Glomerular endothelial cell (primary cell): ENCODE measurements around the gene SYT17. TPM values are rescaled to one million over a fixed set of nuclear protein-coding genes. Genes with fewer than 3 reads are reported as not detected.

Source experiments
- DNase-seq: peaks from one replicate; pipeline ENCODE4 v3.0.0-alpha.2; 2011; ENCODE audit warnings: low read depth, low spot score; ENCODE audit errors: extremely low read depth
- total RNA-seq: library from RNA; depleted of rRNA; stranded (reverse); fragments of >200 nt; gene quantifications from 2 replicates; pipeline ENCODE4 v1.2.3, GENCODE V29; 2015

The SYT17 gene
- total RNA-seq, 1 donor from 2014 or later, result 5.8 TPM

- no peak for DNase-seq
Observed at GRCh38 chr16:19210280-19210924, 42.4 kb downstream of the SYT17 start.

DNA sequence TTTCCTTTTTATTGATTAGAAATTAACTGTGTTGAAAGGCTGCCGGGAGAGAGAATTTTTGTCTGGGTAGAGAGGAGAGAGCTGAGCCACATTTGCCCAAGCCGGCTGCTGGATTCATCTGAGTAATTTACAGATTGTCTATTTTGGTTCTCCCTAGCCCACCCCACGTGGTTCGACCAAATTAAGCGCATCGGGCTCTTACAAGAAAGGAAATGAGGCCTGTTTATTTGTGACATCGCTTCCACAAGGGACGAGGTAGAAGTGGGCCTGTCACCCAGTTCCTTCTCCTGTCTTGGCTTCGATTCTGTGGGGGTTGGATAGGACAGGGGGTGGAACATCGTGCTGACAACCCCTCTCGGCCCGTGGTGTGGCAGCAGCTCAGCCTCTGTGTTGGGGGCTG is 42.9 kb downstream of the SYT17 start:
- DNase-seq, result no peak

GRCh38 chr16:19212059-19212458 is 44.0 kb downstream of the SYT17 start:
- DNase-seq, result no peak

DNA sequence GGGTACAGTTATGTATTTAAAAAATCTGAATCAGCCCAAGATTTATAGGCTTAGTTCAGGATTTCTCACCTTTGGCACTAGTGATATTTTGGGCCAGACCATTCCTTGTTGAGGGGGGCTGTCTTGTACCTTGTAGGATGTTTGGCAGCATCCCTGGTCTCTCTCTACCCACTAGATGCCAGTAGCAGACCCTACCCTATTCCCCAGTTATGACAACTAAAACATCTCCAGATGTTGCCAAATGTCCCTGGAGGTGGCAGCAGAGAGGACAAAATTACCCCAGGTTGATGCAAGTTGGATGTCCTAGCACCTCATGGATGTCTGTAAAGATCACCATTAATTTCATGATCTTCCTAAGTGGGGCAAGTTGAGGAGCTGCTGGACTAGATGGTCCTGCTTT is 45.8 kb downstream of the SYT17 start:
- DNase-seq, result no peak

DNA sequence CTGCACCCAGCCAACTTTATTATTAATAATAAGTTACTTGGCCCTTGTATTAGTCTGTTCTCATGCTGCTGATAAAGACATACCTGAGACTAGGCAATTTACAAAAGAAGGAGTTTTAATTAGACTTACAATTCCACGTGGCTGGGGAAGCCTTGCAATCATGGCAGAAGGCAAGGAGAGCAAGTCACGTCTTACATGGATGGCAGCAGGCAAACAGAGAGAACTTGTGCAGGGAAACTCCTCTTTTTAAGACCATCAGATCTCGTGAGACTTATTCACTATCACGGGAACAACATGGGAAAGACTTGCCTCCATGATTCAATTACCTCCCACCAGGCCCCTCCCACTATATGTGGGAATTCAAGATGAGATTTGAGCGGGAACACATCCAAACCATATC is 47.7 kb downstream of the SYT17 start:
- no peak for DNase-seq

DNA sequence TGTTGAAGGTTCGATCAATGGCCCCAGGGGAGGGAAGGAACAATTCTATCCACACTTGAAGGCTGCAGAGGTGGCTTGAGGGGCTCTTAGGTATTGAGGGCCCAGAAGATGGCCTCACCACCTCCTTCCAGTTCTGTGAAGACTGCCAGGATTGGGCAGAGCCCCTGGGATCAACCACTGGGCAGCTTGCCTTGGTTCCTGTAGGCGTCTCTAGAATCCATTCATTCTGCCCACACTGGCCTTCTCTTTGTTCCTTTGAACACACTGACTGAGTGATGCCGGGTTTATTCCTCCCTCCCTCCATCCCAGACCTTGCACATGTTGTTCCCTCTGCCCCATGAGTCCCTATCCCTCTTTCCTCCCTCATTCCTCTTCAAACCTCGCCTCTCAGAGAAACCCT is 50.5 kb downstream of the SYT17 start:
- DNase-seq, result no peak

GRCh38 chr16:19219836-19220235 is 51.8 kb downstream of the SYT17 start:
- DNase-seq, result no peak

DNA sequence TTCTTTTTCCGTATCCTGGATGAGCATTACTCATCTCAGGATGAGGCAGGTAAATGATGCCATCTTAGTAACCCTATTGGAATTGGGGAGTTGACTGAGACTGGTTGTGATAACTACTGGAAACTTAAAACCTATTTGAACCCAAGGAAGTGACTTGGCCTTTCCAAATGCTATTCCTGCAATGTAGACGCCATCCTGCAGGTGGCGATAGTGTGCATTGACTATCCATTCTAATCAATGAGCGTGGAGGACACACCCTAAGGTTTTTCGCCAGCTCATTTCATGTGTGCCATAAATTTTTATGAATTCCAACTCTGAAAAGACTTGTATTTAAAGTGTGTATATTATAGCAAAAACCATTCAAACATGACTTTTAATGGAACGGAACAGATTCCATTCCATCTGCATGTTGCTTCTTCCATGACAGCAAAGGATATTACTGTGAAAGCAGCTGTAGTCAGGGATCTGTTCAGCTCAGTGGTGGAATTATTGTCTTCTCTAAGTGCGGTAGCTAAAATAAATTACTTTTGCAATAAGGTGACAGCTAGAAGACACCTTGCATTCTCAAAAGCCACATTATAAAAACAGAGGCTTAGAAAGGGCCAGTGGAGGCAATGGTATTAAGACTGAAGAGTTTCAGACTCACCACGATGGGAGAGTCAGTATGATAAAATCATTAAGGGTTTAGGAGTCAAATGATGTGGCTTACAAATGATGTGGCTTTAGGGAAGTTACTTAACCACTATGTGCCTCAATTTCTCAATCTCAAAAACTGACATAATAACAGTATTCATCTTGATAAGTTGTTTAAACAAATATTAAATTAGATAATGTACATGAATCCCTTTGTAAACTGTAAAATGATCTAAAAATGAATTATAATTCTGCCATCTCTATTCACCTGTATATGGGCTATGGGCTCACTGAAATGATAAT is 55.5 kb downstream of the SYT17 start:
- no peak for DNase-seq

DNA sequence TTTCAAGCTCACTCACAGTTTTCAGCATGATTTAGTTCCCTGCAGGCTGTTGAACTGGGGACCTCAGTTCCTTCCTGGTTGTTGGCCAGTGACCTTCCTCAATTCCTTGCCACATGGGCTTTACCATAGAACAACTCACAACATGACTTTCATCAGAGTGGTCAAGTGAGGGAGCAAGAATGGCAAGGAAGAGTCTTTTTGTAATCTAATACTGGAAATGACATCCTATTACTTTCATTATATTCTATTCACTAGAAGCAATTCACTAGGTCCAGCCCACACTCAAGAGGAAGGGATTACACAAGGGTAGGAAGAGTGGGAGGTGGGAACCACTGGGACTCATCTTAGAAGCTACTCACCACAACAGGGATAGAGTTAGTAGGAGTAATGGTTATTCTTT is 57.6 kb downstream of the SYT17 start:
- no peak for DNase-seq

DNA sequence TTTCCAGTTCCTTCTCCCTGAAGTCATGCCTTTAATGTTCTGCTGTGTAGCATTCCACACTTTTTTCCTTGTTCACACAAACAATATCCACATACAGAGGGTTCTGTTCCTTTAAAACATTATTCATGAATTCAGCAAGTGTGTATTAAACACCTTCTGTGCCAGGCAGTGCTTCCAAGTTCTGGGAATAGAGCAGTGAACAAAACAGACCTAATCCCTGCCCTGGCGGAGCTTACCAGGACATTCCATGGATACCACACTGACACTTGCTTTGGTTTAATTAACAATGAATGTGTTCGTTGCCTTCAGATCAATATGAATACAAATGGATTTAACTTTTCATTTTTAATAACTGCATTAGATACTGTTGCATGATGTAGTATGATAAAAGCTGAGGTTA is 59.6 kb downstream of the SYT17 start:
- no peak for DNase-seq

DNA sequence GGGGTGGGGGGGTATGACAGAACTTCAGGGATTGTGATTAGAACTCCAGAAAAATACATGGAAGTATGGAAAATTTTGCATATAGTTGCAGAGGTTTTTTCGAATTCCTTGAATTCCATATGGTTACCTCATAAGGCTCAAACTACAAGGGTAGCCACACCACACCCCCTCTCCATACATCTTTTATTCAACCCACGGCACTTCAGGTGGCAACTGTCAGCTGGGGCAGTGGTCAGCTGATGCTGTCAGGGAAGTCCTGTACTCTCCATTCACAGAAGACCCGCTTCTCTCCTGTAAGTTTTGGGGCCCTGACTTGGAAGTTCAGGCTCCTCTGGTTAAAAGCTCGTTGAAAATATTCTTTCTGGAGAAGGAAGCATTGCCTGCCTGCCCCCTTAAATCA is 60.0 kb downstream of the SYT17 start:
- no peak for DNase-seq

GRCh38 chr16:19228575-19228974 is 60.5 kb downstream of the SYT17 start:
- DNase-seq, result no peak

GRCh38 chr16:19230575-19230974 is 62.5 kb downstream of the SYT17 start:
- DNase-seq, result no peak

- no peak for DNase-seq
Observed at GRCh38 chr16:19231881-19232280, 63.8 kb downstream of the SYT17 start.

DNA sequence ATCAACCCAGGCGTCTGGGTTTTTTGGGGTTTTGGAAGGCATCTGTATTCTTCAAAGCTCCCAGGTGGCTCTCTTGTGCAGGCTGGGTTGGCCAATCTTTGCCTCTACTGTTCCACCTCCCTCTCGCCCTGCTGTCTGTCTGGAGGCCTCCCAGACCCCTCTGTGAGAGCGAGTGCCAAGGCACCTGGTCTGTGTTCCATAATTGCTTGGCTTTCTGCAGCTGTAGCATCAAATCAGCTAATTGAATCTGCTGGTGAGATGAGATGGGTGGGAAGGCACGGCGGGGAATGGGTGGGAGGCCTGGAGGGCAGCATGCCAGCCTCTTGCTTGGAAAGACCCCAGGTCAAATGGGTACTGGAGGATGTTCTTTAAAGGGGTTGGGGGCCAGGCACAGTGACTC is 64.9 kb downstream of the SYT17 start:
- no peak for DNase-seq

GRCh38 chr16:19235478-19235877 is 67.4 kb downstream of the SYT17 start:
- DNase-seq, result no peak

- DNase-seq, result no peak
Observed at GRCh38 chr16:19235886-19236285, 67.8 kb downstream of the SYT17 start.

- no peak for DNase-seq
Observed at GRCh38 chr16:19236561-19237209, 68.6 kb downstream of the SYT17 start.

DNA sequence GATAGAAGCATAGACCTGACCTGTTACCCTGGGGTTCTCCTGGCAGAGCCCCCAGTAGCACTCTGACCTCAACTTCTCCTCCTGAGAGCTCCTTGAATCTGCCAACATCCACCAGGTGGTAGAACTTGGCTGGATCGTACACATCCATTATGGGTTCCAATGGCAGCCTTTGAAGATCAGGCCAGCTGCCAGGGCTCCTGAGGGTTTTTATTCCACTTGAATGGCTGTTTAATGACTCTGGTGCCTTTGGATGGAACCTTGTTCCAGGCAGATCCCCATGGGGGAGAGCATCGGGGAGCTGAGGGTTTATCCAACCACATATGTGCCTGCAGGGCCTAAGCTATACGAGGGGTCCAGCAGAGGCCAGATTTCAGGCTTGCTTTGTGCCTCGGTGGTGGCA is 70.4 kb downstream of the SYT17 start:
- DNase-seq, result no peak

DNA sequence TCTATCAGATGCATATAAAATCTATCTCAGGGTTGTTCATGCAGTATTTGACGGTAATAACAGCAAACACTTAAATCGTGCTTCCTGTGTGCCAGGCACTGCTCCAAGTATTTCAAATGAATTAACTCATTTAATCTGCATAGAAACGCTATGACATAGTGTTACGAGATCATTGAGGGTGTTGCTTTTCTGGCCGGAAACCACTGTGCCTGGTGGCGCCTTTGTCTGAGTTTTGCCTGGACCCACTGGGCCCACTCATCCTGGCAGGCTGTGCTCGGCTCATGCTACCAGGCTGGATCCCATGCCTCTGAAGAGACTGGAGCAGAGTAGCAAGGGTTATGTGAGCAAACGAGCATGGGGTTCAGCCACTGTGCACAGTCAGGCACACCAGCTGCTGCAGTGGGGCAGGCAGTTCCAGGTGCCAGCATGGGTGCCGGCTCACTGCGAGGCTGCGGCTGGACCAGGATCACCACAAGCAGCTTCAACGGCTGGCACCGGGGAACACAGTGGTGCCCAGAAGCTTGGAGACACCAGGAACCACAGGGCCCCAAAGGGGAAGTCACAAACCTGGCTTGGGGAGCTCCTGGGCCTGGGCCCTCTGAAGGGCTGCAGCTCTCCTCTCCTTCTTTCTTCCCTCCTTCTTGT is 71.6 kb downstream of the SYT17 start:
- no peak for DNase-seq

- DNase-seq, result no peak
Observed at GRCh38 chr16:19240494-19240893, 72.5 kb downstream of the SYT17 start.
